ENCODE measurements around the gene VAPB. TPM values are rescaled to one million over a fixed set of nuclear protein-coding genes. Genes with fewer than 3 reads are reported as not detected.

The VAPB gene
- total RNA-seq, 1 experiment from 2014 or later, result 46.6 TPM

- no peak for DNase-seq (ENCODE audit: low spot score)
- Mint-ChIP-seq H3K4me1 (peaks cover 6% of the 10 kb centered on the region), H3K27ac (no peak overlapping the region), H3K36me3 (peaks cover 8% of the 10 kb centered on the region), H3K9me3 (no peaks in the 10 kb centered on the region), H3K27me3 (ENCODE audit: low read depth) (no peaks in the 10 kb centered on the region), H3K4me3 (no peak overlapping the region)
- ATAC-seq, result no peak
- ChIA-PET POLR2A (no interaction called here), CTCF (interaction anchor here (1.6 kb wide), 1 partner anchor 10 kb away, joined by 4 read pairs; no protein-coding TSS in a partner anchor)
- TF ChIP-seq ZNF416 (CRISPR knock-in tag; IDR thresholded peaks at IDR 0.05) (no peak), CREB1 (CRISPR knock-in tag; IDR thresholded peaks at IDR 0.05) (no peak), TEAD1 (CRISPR knock-in tag; IDR thresholded peaks at IDR 0.05) (no peak), JAZF1 (CRISPR knock-in tag; IDR thresholded peaks at IDR 0.05) (no peak), MLX (CRISPR knock-in tag; IDR thresholded peaks at IDR 0.05) (no peak), USF1 (CRISPR knock-in tag; IDR thresholded peaks at IDR 0.05) (no peak), ZNF396 (CRISPR knock-in tag; IDR thresholded peaks at IDR 0.05; ENCODE audit: borderline replicate concordance) (no peak), IRF2 (CRISPR knock-in tag; IDR thresholded peaks at IDR 0.05; ENCODE audit: borderline replicate concordance, low read depth) (no peak), ETV6 (CRISPR knock-in tag; IDR thresholded peaks at IDR 0.05) (no peak), SOX15 (CRISPR knock-in tag; IDR thresholded peaks at IDR 0.05) (no peak), SMAD3 (CRISPR knock-in tag; IDR thresholded peaks at IDR 0.05; ENCODE audit: borderline replicate concordance) (no peak), ZNF532 (CRISPR knock-in tag; IDR thresholded peaks at IDR 0.05; ENCODE audit: borderline replicate concordance) (no peak), AFF4 (CRISPR knock-in tag; IDR thresholded peaks at IDR 0.05; ENCODE audit: borderline replicate concordance) (no peak), PRRX2 (CRISPR knock-in tag; IDR thresholded peaks at IDR 0.05) (no peak), STAT6 (CRISPR knock-in tag; conservative IDR thresholded peaks at IDR 0.05; ENCODE audit: low read depth) (no peak), E2F1 (CRISPR knock-in tag; IDR thresholded peaks at IDR 0.05) (no peak), RORB (CRISPR knock-in tag; IDR thresholded peaks at IDR 0.05) (no peak), NR1H2 (CRISPR knock-in tag; IDR thresholded peaks at IDR 0.05) (no peak)
Measured at GRCh38 chr20:58362970-58363369, 26.1 kb upstream of the VAPB start.

Data from WTC11 (cell line).